ENCODE data around the gene FIBCD1. TPM values are rescaled to one million over a fixed set of nuclear protein-coding genes. Genes with fewer than 3 reads are reported as not detected.

Gene FIBCD1
- total and polyA plus RNA-seq, 2 of the 8 experiments (the other 6 are each of a cell fraction or from before 2014, with no cell fraction given): 6.1 to 8.8 TPM

GRCh38 chr9:130892477-130893304, 46.4 kb downstream of the FIBCD1 start:
- no peak overlapping the region for H3K18ac ChIP-seq (ENCODE audit: extremely low read depth, low read length)
- H3K79me2 ChIP-seq (ENCODE audit: control insufficient read depth in 1 of 2, insufficient read depth in 2 of 2, low read length in 2 of 2): no peaks in the 10 kb centered on the region
- H3K23me2 ChIP-seq (ENCODE audit: low read depth, low read length): no peaks in the 10 kb centered on the region
- H3K14ac ChIP-seq (ENCODE audit: insufficient read length): no peak overlapping the region
- no peak overlapping the region for H2AK5ac ChIP-seq (ENCODE audit: low read depth, low read length)
- TF ChIP-seq SIX5 (IDR thresholded peaks at IDR 0.05; ENCODE audit: low read depth, low read length) (no peak), RNF2 (IDR thresholded peaks at IDR 0.05; ENCODE audit: borderline replicate concordance, low read depth, low read length, missing control alignments, poor library complexity, severe bottlenecking) (no peak)
- CTCF ChIA-PET (ENCODE audit: partially characterized antibody): interaction anchor here (0.8 to 8.2 kb wide), 13 partner anchors 8 to 213 kb away, joined by 3 to 49 read pairs (median 7); no protein-coding TSS in a partner anchor
- H4K8ac ChIP-seq (ENCODE audit: extremely low read depth, insufficient read depth, low read length): no peak overlapping the region
- H3K27ac ChIP-seq (ENCODE audit: low read depth, low read length): no peak overlapping the region
- no peak overlapping the region for H3K4me3 ChIP-seq (ENCODE audit: extremely low read depth in 1 of 4, insufficient read depth in 2 of 4, low read depth in 3 of 4, low read length in 4 of 4)
- 87% methylated on average over 24 of the region's 24 CpGs; no CpG with 5 or more reads in 1 of the 2 experiments for WGBS, 2 experiments (ENCODE audit: extremely low coverage in 1 of 2, insufficient coverage in 1 of 2, insufficient read length in 1 of 2, insufficient replicate concordance in 2 of 2, low coverage in 1 of 2, low lambda C conversion rate in 2 of 2, missing lambda C conversion rate in 1 of 2)
- no peaks in the 10 kb centered on the region for H3K9me3 ChIP-seq (ENCODE audit: insufficient read depth in 2 of 2, low read depth in 1 of 2, low read length in 1 of 2)
- POLR2A ChIA-PET (ENCODE audit: partially characterized antibody): interaction anchor here (2.3 kb wide), 1 partner anchor 202 kb away, joined by 5 read pairs; no protein-coding TSS in a partner anchor
- H2BK20ac ChIP-seq (ENCODE audit: low read length): no peak overlapping the region
- no peak overlapping the region for H3K4me2 ChIP-seq (ENCODE audit: insufficient read depth in 1 of 2, low read depth in 2 of 2, low read length in 2 of 2)
- H2BK5ac ChIP-seq (ENCODE audit: low read depth, low read length): no peak overlapping the region
- no peak overlapping the region for H2BK12ac ChIP-seq (ENCODE audit: low read depth, low read length)
- H3K4ac ChIP-seq (replicated peaks; ENCODE audit: insufficient read length, low read depth, low read length): no peak overlapping the region
- H3K79me1 ChIP-seq (ENCODE audit: low read depth, low read length): no peaks in the 10 kb centered on the region
- H2BK15ac ChIP-seq (ENCODE audit: low read length): no peak overlapping the region
- H3K4me1 ChIP-seq (replicated peaks in 1 of 4; ENCODE audit: control insufficient read depth in 3 of 4, insufficient read depth in 4 of 4, low read length in 3 of 4): peaks cover 0 to 3% (median 0%) of the 10 kb centered on the region in 4 experiments; a peak in 3 of 7 replicates
- no peak for DNase-seq (ENCODE audit: low read depth in 1 of 2, low spot score in 2 of 2)
- peaks cover 3 to 21% (median 11%) of the 10 kb centered on the region in 4 experiments; a peak in 6 of 8 replicates for H3K36me3 ChIP-seq (ENCODE audit: control insufficient read depth in 2 of 4, insufficient read depth in 4 of 4, low read length in 3 of 4)
- no peak overlapping the region for H4K5ac ChIP-seq (ENCODE audit: insufficient read length, low read depth, low read length)
- FAIRE-seq: no peak
- peaks cover 4 to 6% of the 10 kb centered on the region in 2 experiments for H4K20me1 ChIP-seq (replicated peaks in 1 of 2; ENCODE audit: control insufficient read depth in 1 of 2, insufficient read depth in 2 of 2, low read length in 2 of 2)
- no peaks in the 10 kb centered on the region for H3K27me3 ChIP-seq (replicated peaks in 1 of 4; ENCODE audit: control insufficient read depth in 3 of 4, extremely low read depth in 1 of 4, insufficient read depth in 3 of 4, low read length in 3 of 4)
- H2BK120ac ChIP-seq (replicated peaks; ENCODE audit: low read depth, low read length): no peak overlapping the region
- no peak overlapping the region for H3K9ac ChIP-seq (replicated peaks in 1 of 4; ENCODE audit: extremely low read depth in 1 of 4, low read depth in 3 of 4, low read length in 3 of 4)
- no peak overlapping the region for H2AFZ ChIP-seq (ENCODE audit: low read length)
- H3K56ac ChIP-seq (replicated peaks; ENCODE audit: insufficient read length, low read depth, low read length): no peak overlapping the region
- no peak overlapping the region for H4K91ac ChIP-seq (replicated peaks; ENCODE audit: insufficient read length, low read length)
- H3K23ac ChIP-seq (ENCODE audit: insufficient read length): no peak overlapping the region
